ENCODE results near the gene KISS1R.

DNA sequence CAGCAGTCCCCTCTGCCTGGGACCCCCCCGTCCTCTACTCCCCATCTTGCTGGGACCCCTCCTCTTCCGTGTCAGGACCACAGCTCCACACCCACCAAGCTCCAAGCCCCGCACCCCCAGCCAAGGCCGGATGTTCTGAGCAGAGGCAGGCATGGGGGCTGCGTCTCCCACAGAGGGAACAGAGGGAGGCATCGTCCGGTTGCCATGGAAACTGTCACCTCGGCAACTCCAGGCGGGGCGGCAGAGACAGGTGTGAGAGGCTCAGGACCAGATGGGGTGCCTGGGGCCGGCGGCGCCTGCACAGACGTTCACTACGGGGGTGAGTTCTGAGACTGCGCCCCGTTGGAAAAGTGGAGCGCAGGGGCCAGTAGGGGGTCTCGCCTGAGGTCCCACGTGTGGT lies 18.5 kb upstream of the KISS1R start:
- TF ChIP-seq POLR2A (IDR thresholded peaks at IDR 0.05) = no peak
- TF ChIP-seq, protein P1, sequence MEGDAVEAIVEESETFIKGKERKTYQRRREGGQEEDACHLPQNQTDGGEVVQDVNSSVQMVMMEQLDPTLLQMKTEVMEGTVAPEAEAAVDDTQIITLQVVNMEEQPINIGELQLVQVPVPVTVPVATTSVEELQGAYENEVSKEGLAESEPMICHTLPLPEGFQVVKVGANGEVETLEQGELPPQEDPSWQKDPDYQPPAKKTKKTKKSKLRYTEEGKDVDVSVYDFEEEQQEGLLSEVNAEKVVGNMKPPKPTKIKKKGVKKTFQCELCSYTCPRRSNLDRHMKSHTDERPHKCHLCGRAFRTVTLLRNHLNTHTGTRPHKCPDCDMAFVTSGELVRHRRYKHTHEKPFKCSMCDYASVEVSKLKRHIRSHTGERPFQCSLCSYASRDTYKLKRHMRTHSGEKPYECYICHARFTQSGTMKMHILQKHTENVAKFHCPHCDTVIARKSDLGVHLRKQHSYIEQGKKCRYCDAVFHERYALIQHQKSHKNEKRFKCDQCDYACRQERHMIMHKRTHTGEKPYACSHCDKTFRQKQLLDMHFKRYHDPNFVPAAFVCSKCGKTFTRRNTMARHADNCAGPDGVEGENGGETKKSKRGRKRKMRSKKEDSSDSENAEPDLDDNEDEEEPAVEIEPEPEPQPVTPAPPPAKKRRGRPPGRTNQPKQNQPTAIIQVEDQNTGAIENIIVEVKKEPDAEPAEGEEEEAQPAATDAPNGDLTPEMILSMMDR (IDR thresholded peaks at IDR 0.05) = no peak
- no peak for TF ChIP-seq POLR2AphosphoS5 (IDR thresholded peaks at IDR 0.05)
